ENCODE data around the gene DNAH7. TPM values are rescaled to one million over a fixed set of nuclear protein-coding genes. Genes with fewer than 3 reads are reported as not detected.
A peak's percentile ranks its signal among the peaks of the same experiment; 100 is the strongest.

Gene DNAH7
- total RNA-seq, 4 donors from 2014 or later, result 0.10 to 1.2 (median 0.27) TPM

GRCh38 chr2:195899226-195899625 lies 169.4 kb downstream of the DNAH7 start:
- Histone ChIP-seq H3K9me3 (no peaks in the 10 kb centered on the region), H3K27ac (no peak overlapping the region), H3K36me3 (no peaks in the 10 kb centered on the region), H3K27me3 (no peaks in the 10 kb centered on the region), H3K4me3 (no peak overlapping the region), H3K4me1 (no peaks in the 10 kb centered on the region)
- TF ChIP-seq POLR2A (IDR thresholded peaks at IDR 0.05), result no peak
- no peak for DNase-seq (ENCODE audit: low spot score in 2 of 2)

GRCh38 chr2:195898505-195899191 lies 170.0 kb downstream of the DNAH7 start:
- no peaks in the 10 kb centered on the region for H3K27me3 ChIP-seq
- WGBS, result 20% methylated on average over 9 of the region's 9 CpGs
- TF ChIP-seq CTCF (IDR thresholded peaks at IDR 0.05) (no peak), POLR2A (IDR thresholded peaks at IDR 0.05) (no peak), POLR2AphosphoS5 (IDR thresholded peaks at IDR 0.05) (no peak), EP300 (IDR thresholded peaks at IDR 0.05) (no peak)
- no peaks in the 10 kb centered on the region for H3K4me1 ChIP-seq
- H3K9me3 ChIP-seq, result no peaks in the 10 kb centered on the region
- H3K4me3 ChIP-seq, result no peak overlapping the region
- H3K27ac ChIP-seq, result no peak overlapping the region
- DNase-seq (ENCODE audit: low spot score in 2 of 2), result peak in 1 of 2 donors; percentile 68
- H3K36me3 ChIP-seq, result no peaks in the 10 kb centered on the region

GRCh38 chr2:195891081-195891480 lies 177.6 kb downstream of the DNAH7 start:
- Histone ChIP-seq H3K4me1 (no peaks in the 10 kb centered on the region), H3K9me3 (no peaks in the 10 kb centered on the region), H3K36me3 (no peaks in the 10 kb centered on the region), H3K27ac (no peak overlapping the region), H3K27me3 (no peaks in the 10 kb centered on the region), H3K4me3 (no peak overlapping the region)
- 72% methylated on average over 2 of the region's 2 CpGs for whole genome bisulfite sequencing
- TF ChIP-seq POLR2A (IDR thresholded peaks at IDR 0.05), result no peak
- no peak for TF ChIP-seq POLR2AphosphoS5 (IDR thresholded peaks at IDR 0.05)
- TF ChIP-seq CTCF (IDR thresholded peaks at IDR 0.05), result no peak
- TF ChIP-seq EP300 (IDR thresholded peaks at IDR 0.05), result no peak
- no peak for DNase-seq (ENCODE audit: low spot score in 2 of 2)

- no peaks in the 10 kb centered on the region for H3K9me3 ChIP-seq
- no peak for DNase-seq (ENCODE audit: low spot score in 2 of 2)
- TF ChIP-seq POLR2A (IDR thresholded peaks at IDR 0.05) (no peak), POLR2AphosphoS5 (IDR thresholded peaks at IDR 0.05) (no peak), EP300 (IDR thresholded peaks at IDR 0.05) (no peak), CTCF (IDR thresholded peaks at IDR 0.05) (no peak)
- no peaks in the 10 kb centered on the region for H3K36me3 ChIP-seq
- H3K4me1 ChIP-seq, result no peaks in the 10 kb centered on the region
- no peak overlapping the region for H3K4me3 ChIP-seq
- WGBS, result 92% methylated on average over 4 of the region's 4 CpGs
- no peak overlapping the region for H3K27ac ChIP-seq
- H3K27me3 ChIP-seq, result no peaks in the 10 kb centered on the region
These were observed 189.5 kb downstream of the DNAH7 start for GRCh38 chr2:195879153-195879552.

- no peak for TF ChIP-seq POLR2AphosphoS5 (IDR thresholded peaks at IDR 0.05)
- no peak for TF ChIP-seq EP300 (IDR thresholded peaks at IDR 0.05)
- TF ChIP-seq POLR2A (IDR thresholded peaks at IDR 0.05), result no peak
- no peak for TF ChIP-seq CTCF (IDR thresholded peaks at IDR 0.05)
- Histone ChIP-seq H3K27ac (no peak overlapping the region), H3K36me3 (no peaks in the 10 kb centered on the region), H3K27me3 (no peaks in the 10 kb centered on the region), H3K9me3 (peaks cover 3% of the 10 kb centered on the region), H3K4me1 (no peaks in the 10 kb centered on the region), H3K4me3 (no peak overlapping the region)
- DNase-seq (ENCODE audit: low spot score in 2 of 2), result no peak
- WGBS, result 96% methylated on average over 4 of the region's 4 CpGs
These were observed 197.3 kb downstream of the DNAH7 start for GRCh38 chr2:195871326-195871725.

- Histone ChIP-seq H3K27ac (no peak overlapping the region), H3K4me1 (no peaks in the 10 kb centered on the region), H3K9me3 (no peaks in the 10 kb centered on the region), H3K36me3 (no peaks in the 10 kb centered on the region), H3K4me3 (no peak overlapping the region), H3K27me3 (no peaks in the 10 kb centered on the region)
- WGBS, result 94% methylated on average over 6 of the region's 6 CpGs
- TF ChIP-seq POLR2AphosphoS5 (IDR thresholded peaks at IDR 0.05), result no peak
- no peak for TF ChIP-seq CTCF (IDR thresholded peaks at IDR 0.05)
- TF ChIP-seq EP300 (IDR thresholded peaks at IDR 0.05), result no peak
- TF ChIP-seq POLR2A (IDR thresholded peaks at IDR 0.05), result no peak
- no peak for DNase-seq (ENCODE audit: low spot score in 2 of 2)
These were observed 204.3 kb downstream of the DNAH7 start for GRCh38 chr2:195864316-195864715.
